HEK293 (cell line): ENCODE measurements around the gene SORL1-AS1.

Experiments used
- CTCF ChIA-PET: fragments of 350-600 bp; formaldehyde crosslinking; extraction: SDS; loops from one replicate; lab custom pipeline; 2021; ENCODE audit warnings: antibody characterized with exemption; lab: Yijun Ruan, JAX
- POLR2A ChIA-PET: fragments of 300-600 bp; formaldehyde crosslinking; extraction: SDS; loops from one replicate; lab custom pipeline; 2020; ENCODE audit warnings: antibody characterized with exemption, inconsistent platforms; lab: Yijun Ruan, JAX
- H3K27ac ChIP-seq: fragments of 200-500 bp; sonication (Bioruptor generic); 2 replicates; pipeline ENCODE4 v1.5.1; 2014; ENCODE audit warnings: low read depth, low read length, control low read depth, inconsistent platforms; ENCODE audit errors: extremely low read depth
- H3K36me3 ChIP-seq, 2 experiments: fragments of 200-500 bp in 1 of 2; sonication (Bioruptor generic) in 1 of 2; 1 replicate in 1 of 2; 2 replicates in 1 of 2; pipeline ENCODE4 v1.5.1; 2014 to 2017; ENCODE audit warnings: inconsistent platforms in 2 of 2, low read length in 2 of 2; ENCODE audit not compliant: control insufficient read depth in 2 of 2, insufficient read depth in 1 of 2
- H3K4me1 ChIP-seq: fragments of 200-500 bp; sonication (Bioruptor generic); 2 replicates; pipeline ENCODE4 v1.5.1; 2014; ENCODE audit warnings: mild to moderate bottlenecking, low read length, inconsistent platforms; ENCODE audit not compliant: control insufficient read depth, insufficient read depth
- H3K4me3 ChIP-seq: 2 replicates; pipeline ENCODE4 v1.5.1; 2011; ENCODE audit warnings: low read depth, mild to moderate bottlenecking, control low read depth, low read length, moderate library complexity
- H3K9me3 ChIP-seq: fragments of 200-500 bp; sonication (Bioruptor generic); 2 replicates; pipeline ENCODE4 v1.5.1; 2014; ENCODE audit warnings: low read depth, low read length, inconsistent platforms; ENCODE audit not compliant: control insufficient read depth, insufficient read depth
- BCL11B ChIP-seq: fragments of 450-650 bp; formaldehyde crosslinking; IDR thresholded peaks from 2 replicates; pipeline ENCODE4 v1.5.1; 2016; ENCODE audit warnings: low read depth, missing biosample characterization, missing genetic modification characterization
- KLF10 ChIP-seq: fragments of 450-650 bp; IDR thresholded peaks from 2 replicates; pipeline ENCODE4 v1.5.1; 2018; ENCODE audit warnings: missing biosample characterization, mild to moderate bottlenecking, missing genetic modification characterization
- KLF9 ChIP-seq: fragments of 450-650 bp; formaldehyde crosslinking; IDR thresholded peaks from 2 replicates; pipeline ENCODE4 v1.5.1; 2016; ENCODE audit warnings: missing biosample characterization, missing genetic modification characterization, low read depth
- SALL2 ChIP-seq: fragments of 450-650 bp; formaldehyde crosslinking; IDR thresholded peaks from 2 replicates; pipeline ENCODE4 v1.5.0; 2017; ENCODE audit warnings: missing biosample characterization, mild to moderate bottlenecking, missing genetic modification characterization, borderline replicate concordance
- WT1 ChIP-seq: fragments of 450-650 bp; formaldehyde crosslinking; IDR thresholded peaks from 2 replicates; pipeline ENCODE4 v1.5.1; 2016; ENCODE audit warnings: missing biosample characterization, missing genetic modification characterization
- ZNF132 ChIP-seq: fragments of 450-650 bp; formaldehyde crosslinking; IDR thresholded peaks from 2 replicates; pipeline ENCODE4 v1.5.1; 2017; ENCODE audit warnings: missing biosample characterization, missing genetic modification characterization, borderline replicate concordance
- ZNF23 ChIP-seq: fragments of 450-650 bp; formaldehyde crosslinking; IDR thresholded peaks from 2 replicates; pipeline ENCODE4 v1.5.1; 2016; ENCODE audit warnings: missing biosample characterization, missing genetic modification characterization, borderline replicate concordance
- ZNF274 ChIP-seq, 2 experiments: fragments of 200-500 bp in 1 of 2; fragments of 450-650 bp in 1 of 2; sonication (Bioruptor generic) in 1 of 2; formaldehyde crosslinking in 1 of 2; IDR thresholded peaks; 2 replicates each; pipeline versions ENCODE4 v1.5.1 to v1.6.1; 2014 to 2016; ENCODE audit warnings: borderline replicate concordance in 1 of 2, inconsistent platforms in 1 of 2, low read length in 1 of 2, missing biosample characterization in 1 of 2, missing genetic modification characterization in 1 of 2
- ZNF324 ChIP-seq: fragments of 450-650 bp; formaldehyde crosslinking; IDR thresholded peaks from 2 replicates; pipeline ENCODE4 v1.5.1; 2016; ENCODE audit warnings: missing biosample characterization, missing genetic modification characterization
- ZNF366 ChIP-seq: fragments of 450-650 bp; formaldehyde crosslinking; conservative IDR thresholded peaks from 2 replicates; pipeline ENCODE4 v1.5.1; 2016; ENCODE audit warnings: missing biosample characterization, missing genetic modification characterization
- ZNF473 ChIP-seq: fragments of 450-650 bp; formaldehyde crosslinking; IDR thresholded peaks from 2 replicates; pipeline ENCODE4 v1.5.1; 2017; ENCODE audit warnings: missing biosample characterization, missing genetic modification characterization
- ZNF514 ChIP-seq: fragments of 450-650 bp; formaldehyde crosslinking; IDR thresholded peaks from 2 replicates; pipeline ENCODE4 v1.5.1; 2016; ENCODE audit warnings: missing biosample characterization, missing genetic modification characterization
- ZNF792 ChIP-seq: fragments of 450-650 bp; formaldehyde crosslinking; IDR thresholded peaks from 2 replicates; pipeline ENCODE4 v1.5.1; 2016; ENCODE audit warnings: missing biosample characterization, missing genetic modification characterization
- TF ChIP-seq, protein P1 (sequence below): fragments of 450-650 bp; formaldehyde crosslinking; IDR thresholded peaks from 2 replicates; pipeline ENCODE4 v1.5.1; 2016; ENCODE audit warnings: missing biosample characterization, missing genetic modification characterization
- TF ChIP-seq, protein P2 (sequence below): fragments of 450-650 bp; formaldehyde crosslinking; IDR thresholded peaks from 2 replicates; pipeline ENCODE4 v1.5.1; 2016; ENCODE audit warnings: missing biosample characterization, missing genetic modification characterization
- TF ChIP-seq, protein P3 (sequence below): fragments of 450-650 bp; formaldehyde crosslinking; IDR thresholded peaks from 2 replicates; pipeline ENCODE4 v1.5.1; 2016; ENCODE audit warnings: missing biosample characterization, missing genetic modification characterization, borderline replicate concordance
- TF ChIP-seq, protein P4 (sequence below): fragments of 450-650 bp; formaldehyde crosslinking; IDR thresholded peaks from 2 replicates; pipeline ENCODE4 v1.5.1; 2016; ENCODE audit warnings: missing biosample characterization, missing genetic modification characterization
- TF ChIP-seq, protein P5 (sequence below): fragments of 450-650 bp; formaldehyde crosslinking; IDR thresholded peaks from 2 replicates; pipeline ENCODE4 v1.5.1; 2016; ENCODE audit warnings: missing biosample characterization, missing genetic modification characterization

Gene SORL1-AS1

DNA sequence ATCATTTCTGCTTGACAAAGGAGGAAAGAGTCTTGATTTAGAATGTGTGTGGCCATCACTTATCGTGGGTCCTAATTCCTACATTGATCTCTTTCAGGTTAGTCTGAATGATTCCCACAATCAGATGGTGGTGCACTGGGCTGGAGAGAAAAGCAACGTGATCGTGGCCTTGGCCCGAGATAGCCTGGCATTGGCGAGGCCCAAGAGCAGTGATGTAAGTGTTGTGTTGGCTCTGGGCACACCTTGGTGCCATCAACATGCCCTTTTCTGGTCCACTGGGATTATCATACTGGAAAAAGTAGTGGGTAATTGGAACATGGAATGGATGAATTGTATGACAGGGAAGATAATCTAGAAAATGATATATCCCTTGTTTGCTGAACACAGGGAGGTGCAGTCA, 17.1 kb upstream of the SORL1-AS1 start (continued):
- TF ChIP-seq ZNF324 (tag by site-specific recombination) = no peak

DNA sequence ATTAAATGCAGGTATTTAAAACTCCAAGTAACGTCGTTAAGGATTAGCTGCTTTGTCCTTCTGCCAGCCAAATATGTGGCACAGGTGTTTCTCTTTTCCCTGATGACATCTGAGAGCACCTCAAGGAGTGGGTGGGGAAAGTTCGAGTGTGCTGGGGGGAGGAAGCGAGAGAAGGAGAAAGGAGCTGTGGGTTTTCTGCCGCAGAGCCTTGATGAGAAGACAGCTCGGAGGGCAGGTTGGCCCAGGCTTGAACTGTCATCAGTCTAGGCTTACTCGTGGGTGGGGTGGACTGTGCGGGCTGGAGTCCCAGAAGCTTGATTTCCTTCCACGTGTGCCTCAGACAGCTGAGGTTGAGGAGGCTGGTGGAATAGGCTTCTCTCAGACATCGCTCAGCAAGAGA, 15.2 kb upstream of the SORL1-AS1 start:
- ChIA-PET POLR2A (interaction anchor here (2.4 kb wide), 1 partner anchor 17 kb away, joined by 11 read pairs; the partner anchor contains the start of genes SORL1 and SORL1-AS1), CTCF (interaction anchor here (1.4 kb wide), 1 partner anchor 124 kb away, joined by 4 read pairs; no protein-coding TSS in a partner anchor)
- no peaks in the 10 kb centered on the region for H3K36me3 ChIP-seq
- peaks cover 12% of the 10 kb centered on the region for H3K4me1 ChIP-seq
- H3K9me3 ChIP-seq = no peaks in the 10 kb centered on the region
- no peak for TF ChIP-seq BCL11B
- TF ChIP-seq, protein P1, sequence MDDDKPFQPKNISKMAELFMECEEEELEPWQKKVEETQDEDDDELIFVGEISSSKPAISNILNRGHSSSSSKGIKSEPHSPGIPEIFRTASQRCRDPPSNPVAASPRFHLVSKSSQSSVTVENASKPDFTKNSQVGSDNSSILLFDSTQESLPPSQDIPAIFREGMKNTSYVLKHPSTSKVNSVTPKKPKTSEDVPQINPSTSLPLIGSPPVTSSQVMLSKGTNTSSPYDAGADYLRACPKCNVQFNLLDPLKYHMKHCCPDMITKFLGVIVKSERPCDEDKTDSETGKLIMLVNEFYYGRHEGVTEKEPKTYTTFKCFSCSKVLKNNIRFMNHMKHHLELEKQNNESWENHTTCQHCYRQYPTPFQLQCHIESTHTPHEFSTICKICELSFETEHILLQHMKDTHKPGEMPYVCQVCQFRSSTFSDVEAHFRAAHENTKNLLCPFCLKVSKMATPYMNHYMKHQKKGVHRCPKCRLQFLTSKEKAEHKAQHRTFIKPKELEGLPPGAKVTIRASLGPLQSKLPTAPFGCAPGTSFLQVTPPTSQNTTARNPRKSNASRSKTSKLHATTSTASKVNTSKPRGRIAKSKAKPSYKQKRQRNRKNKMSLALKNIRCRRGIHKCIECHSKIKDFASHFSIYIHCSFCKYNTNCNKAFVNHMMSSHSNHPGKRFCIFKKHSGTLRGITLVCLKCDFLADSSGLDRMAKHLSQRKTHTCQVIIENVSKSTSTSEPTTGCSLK (tag by site-specific recombination) = no peak
- TF ChIP-seq, protein P2, sequence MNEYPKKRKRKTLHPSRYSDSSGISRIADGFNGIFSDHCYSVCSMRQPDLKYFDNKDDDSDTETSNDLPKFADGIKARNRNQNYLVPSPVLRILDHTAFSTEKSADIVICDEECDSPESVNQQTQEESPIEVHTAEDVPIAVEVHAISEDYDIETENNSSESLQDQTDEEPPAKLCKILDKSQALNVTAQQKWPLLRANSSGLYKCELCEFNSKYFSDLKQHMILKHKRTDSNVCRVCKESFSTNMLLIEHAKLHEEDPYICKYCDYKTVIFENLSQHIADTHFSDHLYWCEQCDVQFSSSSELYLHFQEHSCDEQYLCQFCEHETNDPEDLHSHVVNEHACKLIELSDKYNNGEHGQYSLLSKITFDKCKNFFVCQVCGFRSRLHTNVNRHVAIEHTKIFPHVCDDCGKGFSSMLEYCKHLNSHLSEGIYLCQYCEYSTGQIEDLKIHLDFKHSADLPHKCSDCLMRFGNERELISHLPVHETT (tag by site-specific recombination) = no peak
- TF ChIP-seq KLF9 = no peak
- TF ChIP-seq ZNF366 (tag by site-specific recombination) = no peak
- TF ChIP-seq ZNF514 = no peak
- no peak for TF ChIP-seq ZNF792 (tag by site-specific recombination)
- no peak for TF ChIP-seq ZNF23 (tag by site-specific recombination)
- no peak for TF ChIP-seq KLF10
- TF ChIP-seq SALL2 (tag by site-specific recombination) = no peak
- no peak for TF ChIP-seq ZNF473 (tag by site-specific recombination)
- TF ChIP-seq ZNF132 = no peak
- TF ChIP-seq ZNF274 (IDR thresholded peaks at IDR 0.05; ENCODE audit: low read length) = no peak
- TF ChIP-seq ZNF274 (tag by site-specific recombination; IDR thresholded peaks at IDR 0.05; ENCODE audit: borderline replicate concordance) = no peak
- TF ChIP-seq, protein P3, sequence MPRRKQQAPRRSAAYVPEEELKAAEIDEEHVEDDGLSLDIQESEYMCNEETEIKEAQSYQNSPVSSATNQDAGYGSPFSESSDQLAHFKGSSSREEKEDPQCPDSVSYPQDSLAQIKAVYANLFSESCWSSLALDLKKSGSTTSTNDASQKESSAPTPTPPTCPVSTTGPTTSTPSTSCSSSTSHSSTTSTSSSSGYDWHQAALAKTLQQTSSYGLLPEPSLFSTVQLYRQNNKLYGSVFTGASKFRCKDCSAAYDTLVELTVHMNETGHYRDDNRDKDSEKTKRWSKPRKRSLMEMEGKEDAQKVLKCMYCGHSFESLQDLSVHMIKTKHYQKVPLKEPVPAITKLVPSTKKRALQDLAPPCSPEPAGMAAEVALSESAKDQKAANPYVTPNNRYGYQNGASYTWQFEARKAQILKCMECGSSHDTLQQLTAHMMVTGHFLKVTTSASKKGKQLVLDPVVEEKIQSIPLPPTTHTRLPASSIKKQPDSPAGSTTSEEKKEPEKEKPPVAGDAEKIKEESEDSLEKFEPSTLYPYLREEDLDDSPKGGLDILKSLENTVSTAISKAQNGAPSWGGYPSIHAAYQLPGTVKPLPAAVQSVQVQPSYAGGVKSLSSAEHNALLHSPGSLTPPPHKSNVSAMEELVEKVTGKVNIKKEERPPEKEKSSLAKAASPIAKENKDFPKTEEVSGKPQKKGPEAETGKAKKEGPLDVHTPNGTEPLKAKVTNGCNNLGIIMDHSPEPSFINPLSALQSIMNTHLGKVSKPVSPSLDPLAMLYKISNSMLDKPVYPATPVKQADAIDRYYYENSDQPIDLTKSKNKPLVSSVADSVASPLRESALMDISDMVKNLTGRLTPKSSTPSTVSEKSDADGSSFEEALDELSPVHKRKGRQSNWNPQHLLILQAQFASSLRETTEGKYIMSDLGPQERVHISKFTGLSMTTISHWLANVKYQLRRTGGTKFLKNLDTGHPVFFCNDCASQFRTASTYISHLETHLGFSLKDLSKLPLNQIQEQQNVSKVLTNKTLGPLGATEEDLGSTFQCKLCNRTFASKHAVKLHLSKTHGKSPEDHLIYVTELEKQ (tag by site-specific recombination) = no peak
- TF ChIP-seq, protein P4, sequence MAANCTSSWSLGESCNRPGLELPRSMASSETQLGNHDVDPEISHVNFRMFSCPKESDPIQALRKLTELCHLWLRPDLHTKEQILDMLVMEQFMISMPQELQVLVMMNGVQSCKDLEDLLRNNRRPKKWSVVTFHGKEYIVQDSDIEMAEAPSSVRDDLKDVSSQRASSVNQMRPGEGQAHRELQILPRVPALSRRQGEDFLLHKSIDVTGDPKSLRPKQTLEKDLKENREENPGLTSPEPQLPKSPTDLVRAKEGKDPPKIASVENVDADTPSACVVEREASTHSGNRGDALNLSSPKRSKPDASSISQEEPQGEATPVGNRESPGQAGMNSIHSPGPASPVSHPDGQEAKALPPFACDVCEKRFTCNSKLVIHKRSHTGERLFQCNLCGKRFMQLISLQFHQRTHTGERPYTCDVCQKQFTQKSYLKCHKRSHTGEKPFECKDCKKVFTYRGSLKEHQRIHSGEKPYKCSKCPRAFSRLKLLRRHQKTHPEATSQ = no peak
- TF ChIP-seq WT1 (tag by site-specific recombination) = no peak
- TF ChIP-seq, protein P5, sequence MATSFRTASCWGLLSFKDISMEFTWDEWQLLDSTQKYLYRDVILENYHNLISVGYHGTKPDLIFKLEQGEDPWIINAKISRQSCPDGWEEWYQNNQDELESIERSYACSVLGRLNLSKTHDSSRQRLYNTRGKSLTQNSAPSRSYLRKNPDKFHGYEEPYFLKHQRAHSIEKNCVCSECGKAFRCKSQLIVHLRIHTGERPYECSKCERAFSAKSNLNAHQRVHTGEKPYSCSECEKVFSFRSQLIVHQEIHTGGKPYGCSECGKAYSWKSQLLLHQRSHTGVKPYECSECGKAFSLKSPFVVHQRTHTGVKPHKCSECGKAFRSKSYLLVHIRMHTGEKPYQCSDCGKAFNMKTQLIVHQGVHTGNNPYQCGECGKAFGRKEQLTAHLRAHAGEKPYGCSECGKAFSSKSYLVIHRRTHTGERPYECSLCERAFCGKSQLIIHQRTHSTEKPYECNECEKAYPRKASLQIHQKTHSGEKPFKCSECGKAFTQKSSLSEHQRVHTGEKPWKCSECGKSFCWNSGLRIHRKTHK (tag by site-specific recombination) = no peak
- TF ChIP-seq, all 188 proteins: peak for 0
- H3K4me3 ChIP-seq = no peak overlapping the region
- H3K27ac ChIP-seq = no peak overlapping the region
